ENCODE data around the gene LILRB2. TPM values are rescaled to one million over a fixed set of nuclear protein-coding genes. Genes with fewer than 3 reads are reported as not detected.
A peak's percentile ranks its signal among the peaks of the same experiment; 100 is the strongest.
"Not testable (repeated sequence)": the region's sequence is repeated elsewhere in the genome, so short reads cannot be mapped to it uniquely, and the experiment has no call there.

The LILRB2 gene
- polyA plus RNA-seq, 3 donors, result 111 to 574 (median 172) TPM

- Mint-ChIP-seq H3K4me3 (no peak overlapping the region), H3K4me1 (peaks cover 12% of the 10 kb centered on the region), H3K9me3 (no peaks in the 10 kb centered on the region), H3K27ac (peak overlapping the region in 1 of 7 donors; percentile 10), H3K27me3 (ENCODE audit: low read depth in 3 of 3) (peaks cover 5 to 7% (median 6%) of the 10 kb centered on the region in 3 donors), H3K36me3 (peaks cover 0 to 19% of the 10 kb centered on the region in 2 donors)
- Histone ChIP-seq H3K27ac (ENCODE audit: low read depth in 1 of 2, low read length in 2 of 2) (no peak overlapping the region), H4K20me1 (ENCODE audit: insufficient read depth, low read length) (no peaks in the 10 kb centered on the region), H3K4me3 (replicated peaks in 1 of 3; ENCODE audit: low read depth in 2 of 3, low read length in 3 of 3) (no peak overlapping the region), H3K36me3 (replicated peaks in 1 of 2; ENCODE audit: control insufficient read depth in 1 of 2, insufficient read depth in 2 of 2, low read length in 2 of 2) (no peaks in the 10 kb centered on the region), H3K27me3 (ENCODE audit: control insufficient read depth in 2 of 2, insufficient read depth in 2 of 2, low read length in 2 of 2) (peaks cover 0 to 7% of the 10 kb centered on the region in 2 donors), H2AFZ (ENCODE audit: insufficient read depth, low read depth, low read length, poor library complexity, severe bottlenecking) (no peak overlapping the region), H3K9ac (ENCODE audit: insufficient read depth, low read length, poor library complexity, severe bottlenecking) (no peak overlapping the region), H3K9me3 (replicated peaks in 1 of 2; ENCODE audit: control insufficient read depth in 1 of 2, insufficient read depth in 1 of 2, low read length in 2 of 2) (no peaks in the 10 kb centered on the region), H3K79me2 (ENCODE audit: insufficient read depth, low read length) (no peaks in the 10 kb centered on the region), H3K4me2 (replicated peaks; ENCODE audit: extremely low read depth, low read length, poor library complexity, severe bottlenecking) (no peak overlapping the region), H3K4me1 (ENCODE audit: control insufficient read depth in 1 of 2, insufficient read depth in 2 of 2, low read length in 2 of 2) (peaks cover 13 to 16% of the 10 kb centered on the region in 2 donors)
- DNase-seq, result no peak
- WGBS (ENCODE audit: insufficient coverage), result 100% methylated on average over 5 of the region's 8 CpGs
- no peak for TF ChIP-seq CTCF (IDR thresholded peaks at IDR 0.05)
- intact Hi-C loops (cut with micrococcal nuclease), result no loop called here
Observed at GRCh38 chr19:54229146-54229545, 51.8 kb downstream of the LILRB2 start.

- H2AFZ ChIP-seq (ENCODE audit: insufficient read depth, low read depth, low read length, poor library complexity, severe bottlenecking); DNase-seq; H3K4me3 ChIP-seq (replicated peaks in 1 of 3; ENCODE audit: low read depth in 2 of 3, low read length in 3 of 3); H3K4me2 ChIP-seq (replicated peaks; ENCODE audit: extremely low read depth, low read length, poor library complexity, severe bottlenecking); H3K9me3 Mint-ChIP-seq; intact Hi-C loops (cut with micrococcal nuclease); H3K27me3 ChIP-seq (ENCODE audit: control insufficient read depth in 2 of 2, insufficient read depth in 2 of 2, low read length in 2 of 2); H4K20me1 ChIP-seq (ENCODE audit: insufficient read depth, low read length); H3K36me3 ChIP-seq (replicated peaks in 1 of 2; ENCODE audit: control insufficient read depth in 1 of 2, insufficient read depth in 2 of 2, low read length in 2 of 2); H3K27ac ChIP-seq (ENCODE audit: low read depth in 1 of 2, low read length in 2 of 2); H3K4me3 Mint-ChIP-seq; H3K9me3 ChIP-seq (replicated peaks in 1 of 2; ENCODE audit: control insufficient read depth in 1 of 2, insufficient read depth in 1 of 2, low read length in 2 of 2); H3K9ac ChIP-seq (ENCODE audit: insufficient read depth, low read length, poor library complexity, severe bottlenecking); H3K27me3 Mint-ChIP-seq (ENCODE audit: low read depth in 3 of 3): not testable (repeated sequence)
- H3K36me3 Mint-ChIP-seq, result peaks cover 11 to 20% of the 10 kb centered on the region in 2 donors
- H3K79me2 ChIP-seq (ENCODE audit: insufficient read depth, low read length), result peaks cover 18% of the 10 kb centered on the region
- H3K4me1 ChIP-seq (ENCODE audit: control insufficient read depth in 1 of 2, insufficient read depth in 2 of 2, low read length in 2 of 2), result peaks cover 39 to 43% of the 10 kb centered on the region in 2 donors
- peaks cover 33% of the 10 kb centered on the region for H3K4me1 Mint-ChIP-seq
- no CpG with 5 or more reads among the region's 10 CpGs for WGBS (ENCODE audit: insufficient coverage)
- peak overlapping the region in 2 of 7 donors; percentile 68 to 89 for H3K27ac Mint-ChIP-seq
Observed at GRCh38 chr19:54224619-54225018, 56.3 kb downstream of the LILRB2 start.

DNA sequence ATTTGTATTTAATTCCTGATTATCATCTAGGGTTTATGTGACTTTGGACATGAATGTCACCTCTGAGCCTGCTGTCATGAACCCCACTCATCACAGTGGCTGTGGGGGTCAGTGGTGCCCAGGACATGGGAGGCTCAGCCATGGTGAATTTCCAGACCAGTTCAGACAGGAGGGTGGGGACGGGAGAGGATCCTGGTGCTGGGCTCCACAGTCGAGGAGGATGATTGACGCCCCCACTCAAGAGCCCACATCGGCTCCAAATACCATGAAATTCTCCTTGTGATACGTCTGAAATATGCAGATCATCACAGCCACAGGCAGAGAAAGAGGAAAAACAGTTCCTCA lies 57.0 kb downstream of the LILRB2 start:
- peaks cover 37% of the 10 kb centered on the region for H3K4me1 Mint-ChIP-seq
- H2AFZ ChIP-seq (ENCODE audit: insufficient read depth, low read depth, low read length, poor library complexity, severe bottlenecking); H3K27me3 Mint-ChIP-seq (ENCODE audit: low read depth in 3 of 3); intact Hi-C loops (cut with micrococcal nuclease); H4K20me1 ChIP-seq (ENCODE audit: insufficient read depth, low read length); H3K4me3 ChIP-seq (replicated peaks in 1 of 3; ENCODE audit: low read depth in 2 of 3, low read length in 3 of 3); H3K9me3 ChIP-seq (replicated peaks in 1 of 2; ENCODE audit: control insufficient read depth in 1 of 2, insufficient read depth in 1 of 2, low read length in 2 of 2); H3K9me3 Mint-ChIP-seq; H3K9ac ChIP-seq (ENCODE audit: insufficient read depth, low read length, poor library complexity, severe bottlenecking); DNase-seq; H3K4me2 ChIP-seq (replicated peaks; ENCODE audit: extremely low read depth, low read length, poor library complexity, severe bottlenecking); H3K27me3 ChIP-seq (ENCODE audit: control insufficient read depth in 2 of 2, insufficient read depth in 2 of 2, low read length in 2 of 2): not testable (repeated sequence)
- H3K4me1 ChIP-seq (ENCODE audit: control insufficient read depth in 1 of 2, insufficient read depth in 2 of 2, low read length in 2 of 2), result peaks cover 46 to 50% of the 10 kb centered on the region in 2 donors
- H3K27ac ChIP-seq (ENCODE audit: low read depth in 1 of 2, low read length in 2 of 2), result peak overlapping the region; percentile 90 to 97
- H3K4me3 Mint-ChIP-seq, result peak overlapping the region; percentile 20 to 48
- H3K36me3 Mint-ChIP-seq, result peaks cover 18 to 23% of the 10 kb centered on the region in 2 donors
- peaks cover 10% of the 10 kb centered on the region in 2 donors for H3K36me3 ChIP-seq (replicated peaks in 1 of 2; ENCODE audit: control insufficient read depth in 1 of 2, insufficient read depth in 2 of 2, low read length in 2 of 2)
- peak overlapping the region; percentile 95 to 100 (median 98) for H3K27ac Mint-ChIP-seq
- peaks cover 25% of the 10 kb centered on the region for H3K79me2 ChIP-seq (ENCODE audit: insufficient read depth, low read length)
- 20% methylated on average over 1 of the region's 5 CpGs for WGBS (ENCODE audit: insufficient coverage)
